K562 (cell line): ENCODE measurements around the gene PLK4. TPM values are rescaled to one million over a fixed set of nuclear protein-coding genes. Genes with fewer than 3 reads are reported as not detected.

Source experiments
- ARID1B ChIP-seq: fragments of 450-650 bp; IDR thresholded peaks from 2 replicates; pipeline ENCODE4 v1.6.1; 2016; ENCODE audit warnings: antibody characterized with exemption, mild to moderate bottlenecking, inconsistent platforms
- ARID2 ChIP-seq: fragments of 450-650 bp; IDR thresholded peaks from 2 replicates; pipeline ENCODE4 v1.6.1; 2017; ENCODE audit warnings: antibody characterized with exemption, mild to moderate bottlenecking
- DEAF1 ChIP-seq: fragments of 450-650 bp; formaldehyde crosslinking; IDR thresholded peaks from 2 replicates; pipeline ENCODE4 v1.4.0; 2020; ENCODE audit warnings: mild to moderate bottlenecking, moderate library complexity
- GTF3C2 ChIP-seq: IDR thresholded peaks from 3 replicates; pipeline ENCODE4 v1.6.1; 2011; ENCODE audit warnings: borderline replicate concordance, mild to moderate bottlenecking, moderate library complexity; ENCODE audit not compliant: insufficient read length; ENCODE audit errors: extremely low read depth
- HDAC3 ChIP-seq: fragments of 450-650 bp; IDR thresholded peaks from 2 replicates; pipeline ENCODE4 v1.6.1; 2018; ENCODE audit warnings: borderline replicate concordance, mild to moderate bottlenecking, moderate library complexity; ENCODE audit not compliant: partially characterized antibody
- HMGN3 ChIP-seq: IDR thresholded peaks from 2 replicates; pipeline ENCODE4 v1.6.1; 2011; ENCODE audit warnings: borderline replicate concordance, low read depth, mild to moderate bottlenecking, mixed read lengths, low read length; ENCODE audit not compliant: insufficient read length; ENCODE audit errors: extremely low read depth
- HNRNPUL1 ChIP-seq: fragments of 200-400 bp; formaldehyde crosslinking; IDR thresholded peaks from 2 replicates; pipeline ENCODE4 v1.6.1; 2017; ENCODE audit warnings: low read length
- MITF ChIP-seq: IDR thresholded peaks from 2 replicates; pipeline ENCODE4 v1.6.1; 2014; ENCODE audit warnings: antibody characterized with exemption
- PTTG1 ChIP-seq: fragments of 450-650 bp; IDR thresholded peaks from 2 replicates; pipeline ENCODE4 v1.6.1; 2016; ENCODE audit warnings: low read depth, mild to moderate bottlenecking, missing genetic modification characterization, missing compliant biosample characterization
- THRA ChIP-seq: fragments of 450-650 bp; IDR thresholded peaks from 2 replicates; pipeline ENCODE4 v1.6.1; 2017; ENCODE audit warnings: mild to moderate bottlenecking, moderate library complexity
- ZNF263 ChIP-seq: sonication (generic); formaldehyde crosslinking; IDR thresholded peaks from 2 replicates; pipeline ENCODE4 v1.8.0; 2022; ENCODE audit warnings: mild to moderate bottlenecking, missing genetic modification reagents, borderline replicate concordance
- ZNF398 ChIP-seq: fragments of 250-450 bp; sonication (Bioruptor Pico); IDR thresholded peaks from 2 replicates; pipeline ENCODE4 v1.8.0; 2021; ENCODE audit warnings: moderate library complexity, mild to moderate bottlenecking, inconsistent platforms
- ZNF561 ChIP-seq: fragments of 450-650 bp; formaldehyde crosslinking; conservative IDR thresholded peaks from 2 replicates; pipeline ENCODE4 v1.4.0; 2020; ENCODE audit warnings: mild to moderate bottlenecking, moderate library complexity
- polyA plus RNA-seq, 8 experiments: library from polyadenylated mRNA; depleted of rRNA in 4 of 8; stranded (reverse) in 5 of 8; unstranded in 3 of 8; fragments of >200 nt; fragmentation: Nextera tagmentation in 2 of 8; fragmentation: Illumina TruSeq in 1 of 8; extraction: Ambion mirVana in 2 of 8; extraction: Trizol in 1 of 8; gene quantifications; 2 replicates each; pipeline versions ENCODE4 v1.2.1 to v1.2.3, GENCODE V29; 2011 to 2014; ENCODE audit warnings: inconsistent platforms in 1 of 8, missing spikeins in 1 of 8
- total RNA-seq, 7 experiments: library from RNA; depleted of rRNA in 6 of 7; stranded (reverse); fragments of >200 nt in 6 of 7; fragmentation: Illumina TruSeq in 2 of 7; extraction: Trizol in 2 of 7; gene quantifications; 2 replicates each; pipeline versions ENCODE4 v1.2.1 to v1.2.3, GENCODE V29; 2011 to 2021; ENCODE audit warnings: low replicate concordance in 1 of 7
- TF ChIP-seq, protein P1 (sequence below): fragments of 250-450 bp; sonication (Bioruptor Pico); IDR thresholded peaks from 2 replicates; pipeline ENCODE4 v1.8.0; 2021; ENCODE audit warnings: borderline replicate concordance, mild to moderate bottlenecking, moderate library complexity; ENCODE audit not compliant: poor library complexity, severe bottlenecking
- TF ChIP-seq, protein P2 (sequence below): fragments of 250-450 bp; sonication (Bioruptor Pico); IDR thresholded peaks from 2 replicates; pipeline ENCODE4 v1.6.1; 2021; ENCODE audit warnings: mild to moderate bottlenecking

PLK4 gene
- total and polyA plus RNA-seq, 9 of the 15 experiments (the other 6 are each of a cell fraction or from before 2014, with no cell fraction given) = 16.2 to 95.3 (median 54.3) TPM

DNA sequence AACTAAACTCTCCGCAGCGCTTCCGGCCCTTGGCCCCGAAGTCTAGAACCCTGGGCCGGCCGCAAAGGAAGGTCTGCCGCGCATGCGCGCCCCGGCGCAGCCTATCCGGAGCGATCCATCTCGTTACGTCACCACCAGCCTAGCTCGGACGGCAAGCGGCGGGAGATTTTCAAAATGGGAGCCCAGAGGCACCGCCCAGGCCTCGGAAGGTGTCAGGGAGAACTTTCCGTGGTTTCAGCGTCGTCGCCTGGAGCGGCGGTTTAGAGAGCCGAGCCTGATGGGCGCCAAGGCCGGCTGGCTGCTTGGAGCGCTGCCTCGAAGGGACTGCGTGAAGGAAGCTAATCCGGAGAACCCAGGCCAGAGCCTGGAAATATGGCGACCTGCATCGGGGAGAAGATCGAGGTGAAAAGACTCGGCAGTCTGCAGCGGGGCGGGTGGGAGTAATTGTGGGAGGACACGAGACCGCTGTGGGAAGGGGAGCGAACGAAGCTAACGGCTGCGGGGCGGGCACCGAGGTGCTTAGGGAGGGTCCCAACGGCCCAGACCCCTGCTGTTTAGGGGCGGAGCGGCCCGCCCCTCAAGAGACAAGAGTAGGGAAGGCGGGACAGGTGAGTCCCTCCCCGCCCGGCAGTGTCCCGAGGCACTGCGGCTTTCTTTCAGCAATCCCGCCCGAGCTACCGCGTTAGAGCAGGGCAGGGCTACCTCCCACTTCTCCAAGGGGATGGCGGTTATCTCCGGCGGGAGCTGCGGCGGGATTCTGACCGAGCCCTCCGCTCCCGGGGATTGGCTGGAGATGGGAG, at the start of gene PLK4 (continued):
- no peak for TF ChIP-seq GTF3C2
- no peak for TF ChIP-seq ARID1B
- TF ChIP-seq HDAC3 = no peak
- TF ChIP-seq HMGN3 = peak; percentile 50
- TF ChIP-seq ZNF561 (CRISPR knock-in tag) = no peak
- no peak for TF ChIP-seq THRA
- TF ChIP-seq, protein P1, sequence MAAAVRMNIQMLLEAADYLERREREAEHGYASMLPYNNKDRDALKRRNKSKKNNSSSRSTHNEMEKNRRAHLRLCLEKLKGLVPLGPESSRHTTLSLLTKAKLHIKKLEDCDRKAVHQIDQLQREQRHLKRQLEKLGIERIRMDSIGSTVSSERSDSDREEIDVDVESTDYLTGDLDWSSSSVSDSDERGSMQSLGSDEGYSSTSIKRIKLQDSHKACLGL = no peak
- TF ChIP-seq MITF = no peak; the same call in 1 of the 2 replicates
- no peak for TF ChIP-seq HNRNPUL1
- no peak for TF ChIP-seq ZNF398
- TF ChIP-seq ARID2 = no peak
- TF ChIP-seq, protein P2, sequence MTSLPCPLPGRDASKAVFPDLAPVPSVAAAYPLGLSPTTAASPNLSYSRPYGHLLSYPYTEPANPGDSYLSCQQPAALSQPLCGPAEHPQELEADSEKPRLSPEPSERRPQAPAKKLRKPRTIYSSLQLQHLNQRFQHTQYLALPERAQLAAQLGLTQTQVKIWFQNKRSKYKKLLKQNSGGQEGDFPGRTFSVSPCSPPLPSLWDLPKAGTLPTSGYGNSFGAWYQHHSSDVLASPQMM (CRISPR knock-in tag) = no peak
- TF ChIP-seq PTTG1 (tag) = no peak
- no peak for TF ChIP-seq DEAF1
- TF ChIP-seq ZNF263 = no peak
